ENCODE results near the gene ESPL1.

ESPL1 gene

GRCh38 chr12:53231671-53231920 lies 36.5 kb upstream of the ESPL1 start:
- DNase-seq (ENCODE audit: low spot score): no peak

GRCh38 chr12:53231921-53232645 lies 36.0 kb upstream of the ESPL1 start, which contains the start of gene RARG:
RARG (minus strand) TSS chr12:53232209; CDS start chr12:53227545, 4,664 bp downstream.
- DNase-seq (ENCODE audit: low spot score): no peak

GRCh38 chr12:53232646-53233461 lies 35.2 kb upstream of the ESPL1 start:
- no peak for DNase-seq (ENCODE audit: low spot score)

- no peak for DNase-seq (ENCODE audit: low spot score)
Measured at GRCh38 chr12:53233671-53234121, 34.4 kb upstream of the ESPL1 start.

- DNase-seq (ENCODE audit: low spot score): no peak
Measured at GRCh38 chr12:53234271-53234914, 33.7 kb upstream of the ESPL1 start.

GRCh38 chr12:53235164-53235563 lies 32.9 kb upstream of the ESPL1 start:
- no peak for DNase-seq (ENCODE audit: low spot score)

- no peak for DNase-seq (ENCODE audit: low spot score)
Measured at GRCh38 chr12:53235742-53236442, 32.2 kb upstream of the ESPL1 start.

GRCh38 chr12:53236443-53237111 lies 31.5 kb upstream of the ESPL1 start:
- no peak for DNase-seq (ENCODE audit: low spot score)

- DNase-seq (ENCODE audit: low spot score): no peak
Measured at GRCh38 chr12:53239643-53240258, 28.3 kb upstream of the ESPL1 start.

- DNase-seq (ENCODE audit: low spot score): no peak
Measured at GRCh38 chr12:53241623-53242412, 26.3 kb upstream of the ESPL1 start.

- no peak for DNase-seq (ENCODE audit: low spot score)
Measured at GRCh38 chr12:53244337-53244736, 23.8 kb upstream of the ESPL1 start.

- no peak for DNase-seq (ENCODE audit: low spot score)
Measured at GRCh38 chr12:53245286-53245685, 22.8 kb upstream of the ESPL1 start.

GRCh38 chr12:53251477-53252348 lies 16.4 kb upstream of the ESPL1 start:
- DNase-seq (ENCODE audit: low spot score): peak; percentile 71

- DNase-seq (ENCODE audit: low spot score): no peak
Measured at GRCh38 chr12:53252349-53252916, 15.7 kb upstream of the ESPL1 start.

GRCh38 chr12:53253298-53253697 lies 14.8 kb upstream of the ESPL1 start:
- DNase-seq (ENCODE audit: low spot score): no peak

- no peak for DNase-seq (ENCODE audit: low spot score)
Measured at GRCh38 chr12:53254816-53255545, 13.1 kb upstream of the ESPL1 start.

GRCh38 chr12:53255996-53256395 lies 12.1 kb upstream of the ESPL1 start:
- DNase-seq (ENCODE audit: low spot score): no peak
